GM19023 (cell line): ENCODE measurements around the gene RASD1.
"Not testable (repeated sequence)": the region's sequence is repeated elsewhere in the genome, so short reads cannot be mapped to it uniquely, and the experiment has no call there.

Source experiments
- ATAC-seq: cut with Tn5 transposase; IDR thresholded peaks from one replicate; pipeline ENCODE4 v1.9.1; 2021; ENCODE audit warnings: mild to moderate bottlenecking, moderate library complexity; ENCODE audit not compliant: unreplicated experiment

Gene RASD1

GRCh38 chr17:17472333-17472920 is 23.8 kb downstream of the RASD1 start:
- no peak for ATAC-seq

GRCh38 chr17:17469996-17470395 is 26.2 kb downstream of the RASD1 start:
- no peak for ATAC-seq

GRCh38 chr17:17469358-17469757 is 26.8 kb downstream of the RASD1 start:
- ATAC-seq = no peak

- no peak for ATAC-seq
These were observed 27.8 kb downstream of the RASD1 start for GRCh38 chr17:17468217-17469010.

GRCh38 chr17:17467720-17468119 is 28.5 kb downstream of the RASD1 start:
- no peak for ATAC-seq

GRCh38 chr17:17467016-17467415 is 29.2 kb downstream of the RASD1 start:
- no peak for ATAC-seq

GRCh38 chr17:17466511-17466910 is 29.7 kb downstream of the RASD1 start:
- ATAC-seq = no peak

GRCh38 chr17:17465878-17466277 is 30.3 kb downstream of the RASD1 start:
- ATAC-seq = not testable (repeated sequence)

GRCh38 chr17:17463821-17464220 is 32.4 kb downstream of the RASD1 start:
- ATAC-seq = no peak

GRCh38 chr17:17462048-17462824 is 34.0 kb downstream of the RASD1 start:
- ATAC-seq = no peak

GRCh38 chr17:17460038-17460437 is 36.2 kb downstream of the RASD1 start:
- ATAC-seq = no peak

GRCh38 chr17:17457680-17458079 is 38.5 kb downstream of the RASD1 start:
- ATAC-seq = no peak

- ATAC-seq = no peak
These were observed 39.9 kb downstream of the RASD1 start for GRCh38 chr17:17456251-17456650.

GRCh38 chr17:17455173-17455572 is 41.0 kb downstream of the RASD1 start:
- ATAC-seq = no peak

- not testable (repeated sequence) for ATAC-seq
These were observed 41.5 kb downstream of the RASD1 start for GRCh38 chr17:17454700-17455099.

GRCh38 chr17:17454276-17454675 is 41.9 kb downstream of the RASD1 start:
- ATAC-seq = no peak

GRCh38 chr17:17453088-17453487 is 43.1 kb downstream of the RASD1 start:
- no peak for ATAC-seq

- no peak for ATAC-seq
These were observed 47.5 kb downstream of the RASD1 start for GRCh38 chr17:17448723-17449122.

- ATAC-seq = no peak
These were observed 48.1 kb downstream of the RASD1 start for GRCh38 chr17:17448076-17448475.

- no peak for ATAC-seq
These were observed 48.9 kb downstream of the RASD1 start for GRCh38 chr17:17447264-17447663.

GRCh38 chr17:17446666-17447155 is 49.5 kb downstream of the RASD1 start:
- ATAC-seq = no peak
